K562 (cell line): Measurements from ENCODE around the gene PPP4R3B. TPM values are rescaled to one million over a fixed set of nuclear protein-coding genes. Genes with fewer than 3 reads are reported as not detected.

Source experiments
- HNRNPH1 ChIP-seq: fragments of 200-400 bp; formaldehyde crosslinking; optimal IDR thresholded peaks from 2 replicates; pipeline ENCODE3; 2017; ENCODE audit warnings: low read depth, mild to moderate bottlenecking, low read length, moderate library complexity
- JUND ChIP-seq, 2 experiments: IDR thresholded peaks; 2 replicates in 1 of 2; 3 replicates in 1 of 2; pipeline ENCODE4 v1.6.1; 2011; ENCODE audit warnings: borderline replicate concordance in 2 of 2, low read depth in 2 of 2, low read length in 2 of 2, improper control_type of control experiment in 1 of 2, missing biosample characterization in 1 of 2, missing genetic modification characterization in 1 of 2, missing genetic modification reagents in 1 of 2
- MTA2 ChIP-seq: fragments of 450-650 bp; IDR thresholded peaks from 2 replicates; pipeline ENCODE4 v1.6.1; 2016; ENCODE audit warnings: low read depth
- POLR2H ChIP-seq: IDR thresholded peaks from 2 replicates; pipeline ENCODE4 v1.6.1; 2016; ENCODE audit warnings: missing genetic modification characterization, low read depth, mild to moderate bottlenecking, control low read depth, missing compliant biosample characterization, moderate library complexity
- THRAP3 ChIP-seq: fragments of 450-650 bp; IDR thresholded peaks from 2 replicates; pipeline ENCODE4 v1.6.1; 2016; ENCODE audit warnings: mild to moderate bottlenecking, inconsistent platforms, borderline replicate concordance
- polyA plus RNA-seq, 8 experiments: library from polyadenylated mRNA; depleted of rRNA in 4 of 8; stranded (reverse) in 5 of 8; unstranded in 3 of 8; fragments of >200 nt; fragmentation: Nextera tagmentation in 2 of 8; fragmentation: Illumina TruSeq in 1 of 8; extraction: Ambion mirVana in 2 of 8; extraction: Trizol in 1 of 8; gene quantifications; 2 replicates each; pipeline versions ENCODE4 v1.2.1 to v1.2.3, GENCODE V29; 2011 to 2014; ENCODE audit warnings: inconsistent platforms in 1 of 8, missing spikeins in 1 of 8
- total RNA-seq, 7 experiments: library from RNA; depleted of rRNA in 6 of 7; stranded (reverse); fragments of >200 nt in 6 of 7; fragmentation: Illumina TruSeq in 2 of 7; extraction: Trizol in 2 of 7; gene quantifications; 2 replicates each; pipeline versions ENCODE4 v1.2.1 to v1.2.3, GENCODE V29; 2011 to 2021; ENCODE audit warnings: low replicate concordance in 1 of 7
- TF ChIP-seq, protein P1 (sequence below): fragments of 200-600 bp; sonication (generic); IDR thresholded peaks from one replicate; pipeline ENCODE4 v1.6.1; 2012; ENCODE audit warnings: mild to moderate bottlenecking, low read depth, low read length, inconsistent platforms
- TF ChIP-seq, protein P2 (sequence below): fragments of 250-450 bp; sonication (Bioruptor Pico); IDR thresholded peaks from 2 replicates; pipeline ENCODE4 v1.5.0; 2022; ENCODE audit warnings: mild to moderate bottlenecking
- TF ChIP-seq, protein P3 (sequence below): sonication (generic); formaldehyde crosslinking; IDR thresholded peaks from 2 replicates; pipeline ENCODE4 v1.8.0; 2022; ENCODE audit warnings: mild to moderate bottlenecking, low read depth, missing genetic modification reagents
- TF ChIP-seq, protein P4 (sequence below): sonication (generic); formaldehyde crosslinking; IDR thresholded peaks from 2 replicates; pipeline ENCODE4 v1.8.1; 2023; ENCODE audit warnings: mild to moderate bottlenecking, missing genetic modification reagents, moderate library complexity

PPP4R3B gene
- total and polyA plus RNA-seq, 9 of the 15 experiments (the other 6 are each of a cell fraction or from before 2014, with no cell fraction given) = 13.2 to 59.2 (median 41.9) TPM

DNA sequence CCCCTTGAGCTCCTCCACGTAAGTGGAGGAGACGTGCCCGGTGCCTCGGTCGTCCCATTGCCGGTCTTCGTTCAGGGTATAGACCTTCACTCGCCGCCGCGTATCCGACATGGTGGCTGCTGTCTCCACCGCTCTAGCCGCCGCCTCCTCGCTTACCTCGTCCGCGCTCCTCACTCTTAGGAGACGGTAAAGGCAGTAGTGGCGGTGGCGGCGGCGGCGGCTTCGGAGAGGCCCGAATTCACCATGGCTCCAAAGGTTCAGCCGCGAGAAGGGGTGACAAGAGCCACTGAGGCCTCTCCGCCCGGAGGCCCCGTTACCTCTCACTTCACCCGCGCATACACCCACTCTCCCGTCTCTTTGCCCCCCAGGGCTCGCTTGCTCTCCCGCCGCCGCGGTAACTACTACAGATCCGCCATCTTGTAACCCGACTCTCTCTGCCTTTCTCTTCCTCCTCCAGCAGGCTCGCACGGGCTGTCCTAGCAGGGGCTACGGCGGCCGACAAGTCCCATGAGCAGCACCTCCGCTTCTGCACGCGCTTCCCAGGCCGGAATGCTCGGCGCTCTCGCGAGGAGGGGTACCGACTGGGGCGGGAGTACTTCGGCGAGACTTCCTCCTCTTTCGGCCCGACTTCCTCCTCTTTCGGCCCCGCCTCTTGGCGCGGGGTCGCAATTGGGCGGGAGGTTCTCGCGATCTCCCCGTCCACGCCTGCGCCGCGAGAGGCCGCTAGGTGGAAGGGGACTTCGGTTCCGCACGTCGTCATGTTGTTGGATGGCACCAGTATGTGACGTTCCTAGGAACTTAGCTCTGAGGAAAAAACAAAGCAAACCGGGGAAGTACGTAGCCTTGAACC lies at the start of gene PPP4R3B (continued):
- TF ChIP-seq, protein P1, sequence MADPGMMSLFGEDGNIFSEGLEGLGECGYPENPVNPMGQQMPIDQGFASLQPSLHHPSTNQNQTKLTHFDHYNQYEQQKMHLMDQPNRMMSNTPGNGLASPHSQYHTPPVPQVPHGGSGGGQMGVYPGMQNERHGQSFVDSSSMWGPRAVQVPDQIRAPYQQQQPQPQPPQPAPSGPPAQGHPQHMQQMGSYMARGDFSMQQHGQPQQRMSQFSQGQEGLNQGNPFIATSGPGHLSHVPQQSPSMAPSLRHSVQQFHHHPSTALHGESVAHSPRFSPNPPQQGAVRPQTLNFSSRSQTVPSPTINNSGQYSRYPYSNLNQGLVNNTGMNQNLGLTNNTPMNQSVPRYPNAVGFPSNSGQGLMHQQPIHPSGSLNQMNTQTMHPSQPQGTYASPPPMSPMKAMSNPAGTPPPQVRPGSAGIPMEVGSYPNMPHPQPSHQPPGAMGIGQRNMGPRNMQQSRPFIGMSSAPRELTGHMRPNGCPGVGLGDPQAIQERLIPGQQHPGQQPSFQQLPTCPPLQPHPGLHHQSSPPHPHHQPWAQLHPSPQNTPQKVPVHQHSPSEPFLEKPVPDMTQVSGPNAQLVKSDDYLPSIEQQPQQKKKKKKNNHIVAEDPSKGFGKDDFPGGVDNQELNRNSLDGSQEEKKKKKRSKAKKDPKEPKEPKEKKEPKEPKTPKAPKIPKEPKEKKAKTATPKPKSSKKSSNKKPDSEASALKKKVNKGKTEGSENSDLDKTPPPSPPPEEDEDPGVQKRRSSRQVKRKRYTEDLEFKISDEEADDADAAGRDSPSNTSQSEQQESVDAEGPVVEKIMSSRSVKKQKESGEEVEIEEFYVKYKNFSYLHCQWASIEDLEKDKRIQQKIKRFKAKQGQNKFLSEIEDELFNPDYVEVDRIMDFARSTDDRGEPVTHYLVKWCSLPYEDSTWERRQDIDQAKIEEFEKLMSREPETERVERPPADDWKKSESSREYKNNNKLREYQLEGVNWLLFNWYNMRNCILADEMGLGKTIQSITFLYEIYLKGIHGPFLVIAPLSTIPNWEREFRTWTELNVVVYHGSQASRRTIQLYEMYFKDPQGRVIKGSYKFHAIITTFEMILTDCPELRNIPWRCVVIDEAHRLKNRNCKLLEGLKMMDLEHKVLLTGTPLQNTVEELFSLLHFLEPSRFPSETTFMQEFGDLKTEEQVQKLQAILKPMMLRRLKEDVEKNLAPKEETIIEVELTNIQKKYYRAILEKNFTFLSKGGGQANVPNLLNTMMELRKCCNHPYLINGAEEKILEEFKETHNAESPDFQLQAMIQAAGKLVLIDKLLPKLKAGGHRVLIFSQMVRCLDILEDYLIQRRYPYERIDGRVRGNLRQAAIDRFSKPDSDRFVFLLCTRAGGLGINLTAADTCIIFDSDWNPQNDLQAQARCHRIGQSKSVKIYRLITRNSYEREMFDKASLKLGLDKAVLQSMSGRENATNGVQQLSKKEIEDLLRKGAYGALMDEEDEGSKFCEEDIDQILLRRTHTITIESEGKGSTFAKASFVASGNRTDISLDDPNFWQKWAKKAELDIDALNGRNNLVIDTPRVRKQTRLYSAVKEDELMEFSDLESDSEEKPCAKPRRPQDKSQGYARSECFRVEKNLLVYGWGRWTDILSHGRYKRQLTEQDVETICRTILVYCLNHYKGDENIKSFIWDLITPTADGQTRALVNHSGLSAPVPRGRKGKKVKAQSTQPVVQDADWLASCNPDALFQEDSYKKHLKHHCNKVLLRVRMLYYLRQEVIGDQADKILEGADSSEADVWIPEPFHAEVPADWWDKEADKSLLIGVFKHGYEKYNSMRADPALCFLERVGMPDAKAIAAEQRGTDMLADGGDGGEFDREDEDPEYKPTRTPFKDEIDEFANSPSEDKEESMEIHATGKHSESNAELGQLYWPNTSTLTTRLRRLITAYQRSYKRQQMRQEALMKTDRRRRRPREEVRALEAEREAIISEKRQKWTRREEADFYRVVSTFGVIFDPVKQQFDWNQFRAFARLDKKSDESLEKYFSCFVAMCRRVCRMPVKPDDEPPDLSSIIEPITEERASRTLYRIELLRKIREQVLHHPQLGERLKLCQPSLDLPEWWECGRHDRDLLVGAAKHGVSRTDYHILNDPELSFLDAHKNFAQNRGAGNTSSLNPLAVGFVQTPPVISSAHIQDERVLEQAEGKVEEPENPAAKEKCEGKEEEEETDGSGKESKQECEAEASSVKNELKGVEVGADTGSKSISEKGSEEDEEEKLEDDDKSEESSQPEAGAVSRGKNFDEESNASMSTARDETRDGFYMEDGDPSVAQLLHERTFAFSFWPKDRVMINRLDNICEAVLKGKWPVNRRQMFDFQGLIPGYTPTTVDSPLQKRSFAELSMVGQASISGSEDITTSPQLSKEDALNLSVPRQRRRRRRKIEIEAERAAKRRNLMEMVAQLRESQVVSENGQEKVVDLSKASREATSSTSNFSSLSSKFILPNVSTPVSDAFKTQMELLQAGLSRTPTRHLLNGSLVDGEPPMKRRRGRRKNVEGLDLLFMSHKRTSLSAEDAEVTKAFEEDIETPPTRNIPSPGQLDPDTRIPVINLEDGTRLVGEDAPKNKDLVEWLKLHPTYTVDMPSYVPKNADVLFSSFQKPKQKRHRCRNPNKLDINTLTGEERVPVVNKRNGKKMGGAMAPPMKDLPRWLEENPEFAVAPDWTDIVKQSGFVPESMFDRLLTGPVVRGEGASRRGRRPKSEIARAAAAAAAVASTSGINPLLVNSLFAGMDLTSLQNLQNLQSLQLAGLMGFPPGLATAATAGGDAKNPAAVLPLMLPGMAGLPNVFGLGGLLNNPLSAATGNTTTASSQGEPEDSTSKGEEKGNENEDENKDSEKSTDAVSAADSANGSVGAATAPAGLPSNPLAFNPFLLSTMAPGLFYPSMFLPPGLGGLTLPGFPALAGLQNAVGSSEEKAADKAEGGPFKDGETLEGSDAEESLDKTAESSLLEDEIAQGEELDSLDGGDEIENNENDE = no peak
- TF ChIP-seq THRAP3 = no peak
- TF ChIP-seq, protein P2, sequence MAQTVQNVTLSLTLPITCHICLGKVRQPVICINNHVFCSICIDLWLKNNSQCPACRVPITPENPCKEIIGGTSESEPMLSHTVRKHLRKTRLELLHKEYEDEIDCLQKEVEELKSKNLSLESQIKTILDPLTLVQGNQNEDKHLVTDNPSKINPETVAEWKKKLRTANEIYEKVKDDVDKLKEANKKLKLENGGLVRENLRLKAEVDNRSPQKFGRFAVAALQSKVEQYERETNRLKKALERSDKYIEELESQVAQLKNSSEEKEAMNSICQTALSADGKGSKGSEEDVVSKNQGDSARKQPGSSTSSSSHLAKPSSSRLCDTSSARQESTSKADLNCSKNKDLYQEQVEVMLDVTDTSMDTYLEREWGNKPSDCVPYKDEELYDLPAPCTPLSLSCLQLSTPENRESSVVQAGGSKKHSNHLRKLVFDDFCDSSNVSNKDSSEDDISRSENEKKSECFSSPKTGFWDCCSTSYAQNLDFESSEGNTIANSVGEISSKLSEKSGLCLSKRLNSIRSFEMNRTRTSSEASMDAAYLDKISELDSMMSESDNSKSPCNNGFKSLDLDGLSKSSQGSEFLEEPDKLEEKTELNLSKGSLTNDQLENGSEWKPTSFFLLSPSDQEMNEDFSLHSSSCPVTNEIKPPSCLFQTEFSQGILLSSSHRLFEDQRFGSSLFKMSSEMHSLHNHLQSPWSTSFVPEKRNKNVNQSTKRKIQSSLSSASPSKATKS (CRISPR knock-in tag) = no peak
- TF ChIP-seq, protein P3, sequence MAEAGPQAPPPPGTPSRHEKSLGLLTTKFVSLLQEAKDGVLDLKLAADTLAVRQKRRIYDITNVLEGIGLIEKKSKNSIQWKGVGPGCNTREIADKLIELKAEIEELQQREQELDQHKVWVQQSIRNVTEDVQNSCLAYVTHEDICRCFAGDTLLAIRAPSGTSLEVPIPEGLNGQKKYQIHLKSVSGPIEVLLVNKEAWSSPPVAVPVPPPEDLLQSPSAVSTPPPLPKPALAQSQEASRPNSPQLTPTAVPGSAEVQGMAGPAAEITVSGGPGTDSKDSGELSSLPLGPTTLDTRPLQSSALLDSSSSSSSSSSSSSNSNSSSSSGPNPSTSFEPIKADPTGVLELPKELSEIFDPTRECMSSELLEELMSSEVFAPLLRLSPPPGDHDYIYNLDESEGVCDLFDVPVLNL (CRISPR knock-in tag) = no peak
- peak; percentile 62 for TF ChIP-seq JUND (IDR thresholded peaks at IDR 0.05; ENCODE audit: borderline replicate concordance, low read depth, low read length)
- no peak; the same call in 2 of the 3 replicates for TF ChIP-seq JUND (tag; IDR thresholded peaks at IDR 0.05; ENCODE audit: borderline replicate concordance, low read depth, low read length)
- no peak for TF ChIP-seq MTA2
- peak; percentile 93 for TF ChIP-seq POLR2H (tag)
- TF ChIP-seq HNRNPH1 = no peak
- TF ChIP-seq, protein P4, sequence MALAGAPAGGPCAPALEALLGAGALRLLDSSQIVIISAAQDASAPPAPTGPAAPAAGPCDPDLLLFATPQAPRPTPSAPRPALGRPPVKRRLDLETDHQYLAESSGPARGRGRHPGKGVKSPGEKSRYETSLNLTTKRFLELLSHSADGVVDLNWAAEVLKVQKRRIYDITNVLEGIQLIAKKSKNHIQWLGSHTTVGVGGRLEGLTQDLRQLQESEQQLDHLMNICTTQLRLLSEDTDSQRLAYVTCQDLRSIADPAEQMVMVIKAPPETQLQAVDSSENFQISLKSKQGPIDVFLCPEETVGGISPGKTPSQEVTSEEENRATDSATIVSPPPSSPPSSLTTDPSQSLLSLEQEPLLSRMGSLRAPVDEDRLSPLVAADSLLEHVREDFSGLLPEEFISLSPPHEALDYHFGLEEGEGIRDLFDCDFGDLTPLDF (CRISPR knock-in tag) = peak; percentile 69
